Hematopoietic multipotent progenitor cell (in vitro differentiated cells): ENCODE data around the gene PANK4. TPM values are rescaled to one million over a fixed set of nuclear protein-coding genes. Genes with fewer than 3 reads are reported as not detected.

Source experiments
- DNase-seq, 3 donors: peaks; one replicate each; pipeline ENCODE4 v3.0.0-alpha.2; 2011 to 2015; ENCODE audit warnings: low read depth in 2 of 3, low spot score in 2 of 3
- total RNA-seq: library from RNA; depleted of rRNA; stranded (reverse); fragments of >200 nt; gene quantifications from one replicate; pipeline ENCODE4 v1.2.3, GENCODE V29; 2012

Gene PANK4
- total RNA-seq, 1 donor: 27.2 TPM

DNA sequence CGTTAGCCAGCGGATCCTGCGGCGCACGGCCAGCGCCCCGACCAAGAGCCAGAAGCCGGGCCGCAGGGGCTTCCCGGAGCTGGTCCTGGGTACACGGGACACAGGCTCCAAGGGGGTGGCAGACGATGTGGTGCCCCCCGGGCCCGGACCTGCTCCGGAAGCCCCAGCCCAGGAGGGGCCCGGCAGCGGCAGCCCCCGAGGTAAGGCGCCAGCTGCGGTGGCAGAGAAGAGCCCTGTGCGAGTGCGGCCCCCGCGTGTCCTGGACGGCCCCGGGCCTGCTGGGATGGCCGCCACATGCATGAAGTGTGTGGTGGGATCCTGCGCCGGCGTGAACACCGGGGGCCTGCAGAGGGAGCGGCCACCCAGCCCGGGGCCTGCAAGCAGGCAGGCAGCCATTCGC, 24.2 kb downstream of the PANK4 start:
- DNase-seq: no peak

- no peak for DNase-seq
Measured at GRCh38 chr1:2501820-2502119, 24.6 kb downstream of the PANK4 start.

DNA sequence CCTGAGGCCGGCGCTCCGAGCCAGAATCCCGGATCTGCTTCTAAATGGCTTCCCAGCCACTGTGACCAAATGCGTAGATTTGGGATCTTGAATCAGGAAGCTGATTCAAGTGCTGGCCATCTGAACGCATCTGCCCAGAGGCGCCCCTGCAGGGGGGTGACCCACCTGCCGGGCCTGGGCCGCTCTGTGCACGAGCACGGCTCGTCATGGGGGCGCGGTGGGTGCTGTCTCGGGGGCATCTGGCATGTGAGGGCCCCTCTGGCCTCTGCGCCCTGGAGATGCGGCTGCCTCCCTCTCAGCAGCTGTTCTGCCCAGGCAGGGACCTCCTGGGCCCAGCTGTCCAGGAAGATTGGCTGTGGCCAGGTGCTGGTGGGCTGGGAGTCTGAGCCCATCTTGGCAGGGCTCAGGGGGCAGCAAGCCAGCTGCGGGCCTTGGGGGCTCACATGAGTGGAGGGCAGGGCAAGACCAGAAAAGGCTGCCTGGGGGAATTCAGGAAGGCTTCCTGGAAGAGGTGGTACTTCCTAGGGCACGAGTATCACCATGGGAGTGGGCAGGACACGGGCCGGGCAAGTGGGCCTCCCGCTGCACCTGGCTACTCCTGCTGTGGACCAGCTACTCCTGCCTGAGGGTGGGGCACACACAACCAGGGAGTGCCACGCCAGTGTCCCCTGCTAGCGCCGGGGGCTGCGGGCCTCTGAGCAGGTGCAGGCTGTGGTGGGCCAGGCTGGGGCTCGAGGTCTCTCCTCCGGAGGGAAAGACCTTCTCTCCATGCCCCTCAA, 25.2 kb downstream of the PANK4 start:
- DNase-seq: no peak

- peak in 2 of 3 donors; percentile 61 to 68 for DNase-seq
Measured at GRCh38 chr1:2499986-2500596, 26.3 kb downstream of the PANK4 start.

- no peak for DNase-seq
Measured at GRCh38 chr1:2499260-2499659, 27.1 kb downstream of the PANK4 start.

GRCh38 chr1:2498648-2499047, 27.7 kb downstream of the PANK4 start:
- DNase-seq: no peak

DNA sequence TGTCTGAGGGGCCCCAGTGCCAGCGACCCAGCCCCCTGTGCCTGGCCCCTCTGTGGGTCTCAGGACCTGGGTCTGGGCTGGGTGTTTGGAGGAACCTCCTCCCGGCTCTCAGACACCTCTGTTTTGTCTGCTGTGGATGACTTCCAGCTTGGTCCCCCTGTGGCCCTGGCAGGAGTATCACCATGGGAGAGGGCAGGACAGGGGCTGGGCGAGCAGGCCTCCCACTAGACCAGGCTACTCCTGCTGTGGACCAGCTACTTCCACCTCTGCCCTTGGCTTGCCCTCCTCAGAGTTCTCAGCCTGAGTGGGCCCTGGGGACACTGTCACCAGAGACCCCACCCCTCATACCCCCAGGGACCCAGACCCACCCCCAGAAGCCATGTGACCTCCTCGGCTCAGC, 28.5 kb downstream of the PANK4 start:
- DNase-seq: no peak

GRCh38 chr1:2496746-2497145, 29.6 kb downstream of the PANK4 start:
- no peak for DNase-seq

- DNase-seq: no peak
Measured at GRCh38 chr1:2496087-2496622, 30.2 kb downstream of the PANK4 start.

GRCh38 chr1:2495546-2495945, 30.9 kb downstream of the PANK4 start:
- DNase-seq: no peak

- no peak for DNase-seq
Measured at GRCh38 chr1:2495026-2495425, 31.4 kb downstream of the PANK4 start.

- DNase-seq: no peak
Measured at GRCh38 chr1:2494323-2494693, 32.1 kb downstream of the PANK4 start.

DNA sequence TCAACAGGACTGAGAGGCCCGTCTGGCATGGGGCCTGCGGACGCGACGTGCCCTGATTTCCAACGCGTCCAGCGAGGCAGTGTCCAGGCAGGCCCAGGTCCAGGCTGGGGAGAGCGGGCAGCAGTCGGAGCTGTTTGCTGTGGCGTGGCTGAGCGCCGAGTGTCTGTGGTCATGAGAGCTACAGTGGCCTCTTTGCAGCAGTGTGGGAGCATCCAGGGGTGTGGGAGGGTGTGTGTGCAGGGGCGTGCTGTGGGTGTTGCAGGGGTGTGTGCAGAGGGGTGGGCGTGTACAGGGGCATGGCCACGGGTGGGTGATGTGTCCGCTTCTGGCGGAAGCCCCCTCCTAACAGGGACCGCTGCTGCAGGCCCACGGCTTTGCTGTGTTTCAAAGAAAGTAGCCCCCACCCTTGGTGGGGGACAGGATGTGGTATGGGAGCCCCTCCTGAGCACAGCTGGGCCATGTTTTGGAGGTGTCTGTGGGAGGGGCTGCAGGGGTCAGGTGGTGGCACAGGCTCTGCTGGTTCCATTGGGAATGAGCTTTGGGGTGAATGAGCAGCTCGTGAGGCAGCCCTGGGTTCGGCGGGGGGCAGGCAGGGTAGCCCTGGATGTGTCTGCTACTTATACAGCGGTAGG, 32.6 kb downstream of the PANK4 start:
- DNase-seq: no peak

GRCh38 chr1:2493218-2493617, 33.2 kb downstream of the PANK4 start:
- no peak for DNase-seq

- no peak for DNase-seq
Measured at GRCh38 chr1:2492091-2492490, 34.3 kb downstream of the PANK4 start.

- DNase-seq: no peak
Measured at GRCh38 chr1:2489615-2490014, 36.8 kb downstream of the PANK4 start.

DNA sequence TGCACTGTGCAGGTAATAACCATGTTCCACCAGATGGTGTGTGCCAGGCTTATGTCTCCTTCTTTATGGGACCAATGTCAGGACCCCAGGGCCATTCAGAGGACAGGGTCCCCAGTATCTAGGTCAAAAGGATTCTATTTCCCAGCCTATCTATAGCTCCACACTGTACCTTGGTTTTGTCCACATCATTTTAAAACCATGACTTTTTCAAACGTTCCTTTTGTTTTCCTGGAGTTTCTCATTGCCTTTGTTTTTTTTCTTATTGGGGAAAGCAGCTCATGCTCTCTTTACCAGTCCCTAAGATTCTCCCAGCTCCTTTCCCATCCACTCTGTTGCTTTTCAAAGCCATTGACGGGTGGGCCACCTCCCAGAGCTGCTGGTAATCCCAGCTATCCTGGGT, 37.7 kb downstream of the PANK4 start:
- no peak for DNase-seq

DNA sequence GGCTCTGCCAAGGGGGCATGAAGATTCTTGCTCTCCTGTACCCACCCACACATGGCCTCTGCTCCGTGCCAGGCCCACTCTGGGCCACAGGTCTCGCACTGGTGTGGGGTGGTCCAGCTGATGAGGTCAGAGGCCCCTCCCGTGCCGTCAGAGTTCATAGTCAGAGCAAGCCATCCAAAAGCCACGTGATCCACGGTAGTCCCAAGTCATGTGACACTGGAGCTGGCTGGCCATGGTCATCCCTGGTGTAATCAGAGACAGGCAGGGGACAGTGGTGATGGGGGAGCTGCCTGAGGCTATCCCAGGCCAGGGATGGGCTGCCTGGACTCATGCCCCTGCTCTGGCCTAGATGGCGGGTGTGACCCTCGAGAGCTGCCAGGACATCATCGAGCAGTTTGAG, 39.8 kb downstream of the PANK4 start:
- DNase-seq: no peak

- DNase-seq: no peak
Measured at GRCh38 chr1:2486041-2486440, 40.4 kb downstream of the PANK4 start.

- no peak for DNase-seq
Measured at GRCh38 chr1:2483970-2484369, 42.4 kb downstream of the PANK4 start.

GRCh38 chr1:2483026-2483425, 43.4 kb downstream of the PANK4 start:
- no peak for DNase-seq

GRCh38 chr1:2482588-2482987, 43.8 kb downstream of the PANK4 start:
- no peak for DNase-seq
